ENCODE results near the gene ELOVL3. TPM values are rescaled to one million over a fixed set of nuclear protein-coding genes. Genes with fewer than 3 reads are reported as not detected.

The ELOVL3 gene
- total RNA-seq, 4 donors from 2014 or later: 0.51 TPM; not detected in 3

DNA sequence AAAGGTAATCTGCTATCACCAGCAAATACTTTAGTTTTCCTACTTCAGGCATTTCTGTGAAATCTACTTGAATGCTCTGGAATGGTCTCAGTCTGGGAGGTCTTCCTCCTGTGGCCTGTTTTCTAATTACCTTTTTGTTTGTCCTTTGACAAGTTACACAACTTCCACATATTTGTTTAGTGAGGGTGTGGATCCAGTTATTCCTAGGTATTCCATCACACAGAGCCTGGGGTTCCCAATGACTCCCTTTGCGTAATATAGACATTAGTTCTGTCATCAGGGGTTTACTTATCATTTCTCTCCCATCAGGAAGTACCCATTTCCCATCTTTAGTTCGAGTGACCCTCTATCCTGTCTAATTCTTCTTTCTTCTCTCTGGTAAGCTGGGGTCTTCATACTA lies 28.1 kb upstream of the ELOVL3 start:
- Histone ChIP-seq H3K4me3 (no peak overlapping the region), H3K27ac (no peak overlapping the region), H3K4me1 (no peaks in the 10 kb centered on the region), H3K9me3 (no peaks in the 10 kb centered on the region), H3K36me3 (no peaks in the 10 kb centered on the region), H3K27me3 (no peaks in the 10 kb centered on the region)
- TF ChIP-seq POLR2A (IDR thresholded peaks at IDR 0.05): no peak
- TF ChIP-seq, protein P1, sequence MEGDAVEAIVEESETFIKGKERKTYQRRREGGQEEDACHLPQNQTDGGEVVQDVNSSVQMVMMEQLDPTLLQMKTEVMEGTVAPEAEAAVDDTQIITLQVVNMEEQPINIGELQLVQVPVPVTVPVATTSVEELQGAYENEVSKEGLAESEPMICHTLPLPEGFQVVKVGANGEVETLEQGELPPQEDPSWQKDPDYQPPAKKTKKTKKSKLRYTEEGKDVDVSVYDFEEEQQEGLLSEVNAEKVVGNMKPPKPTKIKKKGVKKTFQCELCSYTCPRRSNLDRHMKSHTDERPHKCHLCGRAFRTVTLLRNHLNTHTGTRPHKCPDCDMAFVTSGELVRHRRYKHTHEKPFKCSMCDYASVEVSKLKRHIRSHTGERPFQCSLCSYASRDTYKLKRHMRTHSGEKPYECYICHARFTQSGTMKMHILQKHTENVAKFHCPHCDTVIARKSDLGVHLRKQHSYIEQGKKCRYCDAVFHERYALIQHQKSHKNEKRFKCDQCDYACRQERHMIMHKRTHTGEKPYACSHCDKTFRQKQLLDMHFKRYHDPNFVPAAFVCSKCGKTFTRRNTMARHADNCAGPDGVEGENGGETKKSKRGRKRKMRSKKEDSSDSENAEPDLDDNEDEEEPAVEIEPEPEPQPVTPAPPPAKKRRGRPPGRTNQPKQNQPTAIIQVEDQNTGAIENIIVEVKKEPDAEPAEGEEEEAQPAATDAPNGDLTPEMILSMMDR (IDR thresholded peaks at IDR 0.05): no peak
- intact Hi-C loops (cut with DNase I; ENCODE audit: low total_unique reads): no loop called here
- DNase-seq: no peak

- intact Hi-C loops (cut with DNase I; ENCODE audit: low total_unique reads): no loop called here
- H3K4me3 ChIP-seq: no peak overlapping the region
- H3K9me3 ChIP-seq: no peaks in the 10 kb centered on the region
- DNase-seq: no peak
- H3K27ac ChIP-seq: no peak overlapping the region
- TF ChIP-seq, protein P1 (IDR thresholded peaks at IDR 0.05): no peak
- no peak for TF ChIP-seq POLR2A (IDR thresholded peaks at IDR 0.05)
- no peaks in the 10 kb centered on the region for H3K36me3 ChIP-seq
- H3K4me1 ChIP-seq: no peaks in the 10 kb centered on the region
- no peaks in the 10 kb centered on the region for H3K27me3 ChIP-seq
Observed at GRCh38 chr10:102200751-102201640, 25.1 kb upstream of the ELOVL3 start.

GRCh38 chr10:102202386-102202785 lies 23.7 kb upstream of the ELOVL3 start:
- Histone ChIP-seq H3K27ac (no peak overlapping the region), H3K27me3 (no peaks in the 10 kb centered on the region)
- DNase-seq: no peak

DNA sequence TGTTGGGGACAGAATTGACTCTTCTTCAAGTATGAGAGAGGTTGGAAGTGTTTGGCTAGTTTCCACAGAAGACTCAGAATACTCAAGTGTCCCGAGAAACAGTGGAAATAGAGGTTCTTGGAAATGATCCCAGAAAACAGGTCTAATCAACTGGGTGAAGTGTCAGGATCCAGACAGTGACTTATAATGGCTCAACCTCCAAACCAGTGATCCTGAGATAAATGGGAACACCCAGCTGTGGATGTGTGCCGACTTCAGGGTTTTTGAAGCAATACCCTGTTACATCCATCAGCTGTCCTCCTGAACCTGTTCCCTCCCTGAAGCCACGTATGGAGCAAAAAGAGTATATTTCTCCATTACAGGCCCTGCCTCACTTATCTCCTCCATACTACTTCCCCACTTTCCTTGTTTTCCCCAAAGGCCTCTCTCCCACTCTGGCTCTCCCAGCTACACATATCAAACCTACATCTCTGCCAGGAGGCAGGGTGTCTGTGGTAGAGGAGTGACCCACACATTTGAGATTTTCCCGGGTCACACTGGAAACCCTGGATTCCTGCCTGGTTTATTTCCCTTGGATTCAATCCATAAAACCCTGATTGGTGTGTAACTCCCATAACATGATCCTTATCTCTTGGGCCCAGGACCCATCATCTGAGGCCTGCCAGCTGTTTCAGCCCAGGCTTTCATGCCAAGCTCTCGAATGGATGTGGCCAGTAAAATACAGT lies 17.6 kb upstream of the ELOVL3 start:
- Histone ChIP-seq H3K27me3 (no peaks in the 10 kb centered on the region), H3K27ac (no peak overlapping the region), H3K4me1 (no peaks in the 10 kb centered on the region), H3K36me3 (no peaks in the 10 kb centered on the region), H3K9me3 (no peaks in the 10 kb centered on the region), H3K4me3 (no peak overlapping the region)
- TF ChIP-seq POLR2A (IDR thresholded peaks at IDR 0.05): no peak
- TF ChIP-seq, protein P1 (IDR thresholded peaks at IDR 0.05): no peak
- no peak for DNase-seq
- intact Hi-C loops (cut with DNase I; ENCODE audit: low total_unique reads): no loop called here

More at GRCh38 chr10:102202386-102202785, 23.7 kb upstream of the ELOVL3 start:
- TF ChIP-seq, protein P1 (IDR thresholded peaks at IDR 0.05): no peak
- TF ChIP-seq POLR2A (IDR thresholded peaks at IDR 0.05): no peak
- no peaks in the 10 kb centered on the region for H3K36me3 ChIP-seq
- no peaks in the 10 kb centered on the region for H3K9me3 ChIP-seq
- no peaks in the 10 kb centered on the region for H3K4me1 ChIP-seq
- intact Hi-C loops (cut with DNase I; ENCODE audit: low total_unique reads): no loop called here
- no peak overlapping the region for H3K4me3 ChIP-seq
